RWPE1 (cell line): ENCODE data around the gene CDK16.
A peak's percentile ranks its signal among the peaks of the same experiment; 100 is the strongest.

Experiments
- CTCF ChIA-PET: fragments of 350-600 bp; sonication (Branson Sonifier 250); formaldehyde crosslinking; extraction: SDS; loops from one replicate; lab custom pipeline; 2021; lab: Yijun Ruan, JAX
- POLR2A ChIA-PET: fragments of 400-600 bp; formaldehyde crosslinking; extraction: SDS; loops from one replicate; lab custom pipeline; 2020; ENCODE audit warnings: antibody characterized with exemption; ENCODE audit not compliant: low non-redundant PET; lab: Yijun Ruan, JAX
- DNase-seq: peaks from one replicate; pipeline ENCODE4 v3.0.0; 2012; ENCODE audit warnings: low spot score
- H3K27ac ChIP-seq: fragments of 450-650 bp; 2 replicates; pipeline ENCODE4 v1.5.1; 2017
- TF ChIP-seq, protein P1 (sequence below): fragments of 450-650 bp; conservative IDR thresholded peaks from 2 replicates; pipeline ENCODE4 v1.5.1; 2017; ENCODE audit warnings: low read depth, mild to moderate bottlenecking

CDK16 gene

DNA sequence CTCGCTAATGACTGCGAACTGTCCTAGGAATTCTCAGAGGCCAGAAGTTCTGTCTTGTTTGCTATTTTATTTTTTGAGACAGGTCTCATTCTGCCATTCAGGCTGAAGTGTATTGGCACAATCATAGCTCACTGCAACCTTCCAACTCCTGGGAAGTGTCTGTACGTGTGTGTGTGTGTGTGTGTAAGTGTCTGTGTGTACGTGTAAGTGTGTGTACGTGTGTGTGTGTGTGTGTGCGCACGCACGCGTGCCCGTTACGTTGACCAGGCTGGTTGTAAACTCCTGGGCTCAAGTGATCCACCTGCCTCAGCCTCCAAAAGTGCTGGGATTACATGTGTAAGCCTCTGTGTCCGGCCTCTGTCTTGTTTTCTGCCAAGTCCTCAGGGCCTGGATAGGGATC, 10.4 kb upstream of the CDK16 start:
- POLR2A ChIA-PET = no interaction called here
- H3K27ac ChIP-seq = no peak overlapping the region
- CTCF ChIA-PET = interaction anchor here (0.6 kb wide), 1 partner anchor 149 kb away, joined by 5 read pairs; no protein-coding TSS in a partner anchor
- TF ChIP-seq, protein P1, sequence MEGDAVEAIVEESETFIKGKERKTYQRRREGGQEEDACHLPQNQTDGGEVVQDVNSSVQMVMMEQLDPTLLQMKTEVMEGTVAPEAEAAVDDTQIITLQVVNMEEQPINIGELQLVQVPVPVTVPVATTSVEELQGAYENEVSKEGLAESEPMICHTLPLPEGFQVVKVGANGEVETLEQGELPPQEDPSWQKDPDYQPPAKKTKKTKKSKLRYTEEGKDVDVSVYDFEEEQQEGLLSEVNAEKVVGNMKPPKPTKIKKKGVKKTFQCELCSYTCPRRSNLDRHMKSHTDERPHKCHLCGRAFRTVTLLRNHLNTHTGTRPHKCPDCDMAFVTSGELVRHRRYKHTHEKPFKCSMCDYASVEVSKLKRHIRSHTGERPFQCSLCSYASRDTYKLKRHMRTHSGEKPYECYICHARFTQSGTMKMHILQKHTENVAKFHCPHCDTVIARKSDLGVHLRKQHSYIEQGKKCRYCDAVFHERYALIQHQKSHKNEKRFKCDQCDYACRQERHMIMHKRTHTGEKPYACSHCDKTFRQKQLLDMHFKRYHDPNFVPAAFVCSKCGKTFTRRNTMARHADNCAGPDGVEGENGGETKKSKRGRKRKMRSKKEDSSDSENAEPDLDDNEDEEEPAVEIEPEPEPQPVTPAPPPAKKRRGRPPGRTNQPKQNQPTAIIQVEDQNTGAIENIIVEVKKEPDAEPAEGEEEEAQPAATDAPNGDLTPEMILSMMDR = no peak
- DNase-seq = no peak

DNA sequence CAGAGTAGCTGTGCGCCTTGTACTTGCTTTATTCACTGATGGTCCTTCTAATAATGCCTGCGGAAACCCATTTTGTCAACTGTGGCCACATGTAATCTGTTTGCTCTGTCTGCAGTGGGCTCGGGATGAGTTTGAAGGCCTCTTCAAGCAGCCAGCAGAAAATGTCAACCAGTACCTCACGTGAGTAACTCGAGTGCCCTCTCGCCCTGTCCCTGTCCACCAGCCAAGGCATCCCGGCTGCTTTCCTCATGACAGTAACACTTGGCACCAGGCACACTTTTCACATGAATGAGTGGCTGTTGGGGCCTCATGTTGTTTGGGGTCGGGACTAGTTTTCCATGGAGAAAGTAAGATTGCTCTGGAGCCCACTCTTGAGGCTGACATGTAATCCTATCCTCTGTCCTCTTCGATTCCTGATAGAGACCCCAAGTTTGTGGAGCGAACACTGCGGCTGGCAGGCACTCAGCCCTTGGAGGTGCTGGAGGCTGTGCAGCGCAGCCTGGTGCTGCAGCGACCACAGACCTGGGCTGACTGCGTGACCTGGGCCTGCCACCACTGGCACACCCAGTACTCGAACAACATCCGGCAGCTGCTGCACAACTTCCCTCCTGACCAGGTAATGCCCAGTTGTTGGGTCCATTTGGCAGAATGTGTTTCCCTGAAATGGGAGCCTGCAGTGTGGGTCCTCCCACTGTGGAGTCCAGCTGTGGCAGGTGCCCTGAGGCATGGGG, 8.8 kb upstream of the CDK16 start:
- ChIA-PET CTCF (interaction anchor here (0.6 kb wide), 1 partner anchor 150 kb away, joined by 3 read pairs; no protein-coding TSS in a partner anchor), POLR2A (no interaction called here)
- H3K27ac ChIP-seq = no peak overlapping the region
- no peak for DNase-seq
- TF ChIP-seq, protein P1 = no peak

DNA sequence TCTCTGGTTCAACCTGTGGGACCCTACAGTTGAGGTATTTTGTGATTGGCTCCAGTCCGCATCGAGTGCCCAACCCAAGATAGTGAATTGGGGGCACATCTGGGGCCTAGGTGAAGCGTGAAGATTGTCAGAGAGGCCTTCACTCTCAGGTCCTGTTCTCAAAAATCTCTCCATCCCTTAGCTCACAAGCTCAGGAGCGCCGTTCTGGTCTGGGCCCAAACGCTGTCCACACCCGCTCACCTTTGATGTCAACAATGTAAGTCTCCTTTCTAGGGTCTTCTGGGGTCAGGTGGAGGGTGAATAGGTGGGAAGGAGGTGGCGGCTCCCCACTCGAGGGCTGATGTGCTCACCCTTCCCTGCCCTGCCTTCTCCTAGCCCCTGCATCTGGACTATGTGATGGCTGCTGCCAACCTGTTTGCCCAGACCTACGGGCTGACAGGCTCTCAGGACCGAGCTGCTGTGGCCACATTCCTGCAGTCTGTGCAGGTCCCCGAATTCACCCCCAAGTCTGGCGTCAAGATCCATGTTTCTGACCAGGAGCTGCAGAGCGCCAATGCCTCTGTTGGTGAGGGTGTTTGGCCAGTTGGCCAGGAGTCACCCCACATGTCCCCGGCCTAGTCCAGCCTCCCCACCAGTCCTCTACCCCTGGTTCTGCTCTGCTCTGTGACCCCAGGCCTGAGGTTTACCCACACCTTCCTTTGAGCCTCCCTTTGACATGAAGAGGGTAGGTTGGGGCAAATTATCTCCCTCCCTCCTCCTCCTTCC, 7.6 kb upstream of the CDK16 start:
- ChIA-PET CTCF (no interaction called here), POLR2A (no interaction called here)
- H3K27ac ChIP-seq = peak overlapping the region; percentile 21; the same call in 1 of the 2 replicates
- TF ChIP-seq, protein P1 = no peak
- DNase-seq = no peak

DNA sequence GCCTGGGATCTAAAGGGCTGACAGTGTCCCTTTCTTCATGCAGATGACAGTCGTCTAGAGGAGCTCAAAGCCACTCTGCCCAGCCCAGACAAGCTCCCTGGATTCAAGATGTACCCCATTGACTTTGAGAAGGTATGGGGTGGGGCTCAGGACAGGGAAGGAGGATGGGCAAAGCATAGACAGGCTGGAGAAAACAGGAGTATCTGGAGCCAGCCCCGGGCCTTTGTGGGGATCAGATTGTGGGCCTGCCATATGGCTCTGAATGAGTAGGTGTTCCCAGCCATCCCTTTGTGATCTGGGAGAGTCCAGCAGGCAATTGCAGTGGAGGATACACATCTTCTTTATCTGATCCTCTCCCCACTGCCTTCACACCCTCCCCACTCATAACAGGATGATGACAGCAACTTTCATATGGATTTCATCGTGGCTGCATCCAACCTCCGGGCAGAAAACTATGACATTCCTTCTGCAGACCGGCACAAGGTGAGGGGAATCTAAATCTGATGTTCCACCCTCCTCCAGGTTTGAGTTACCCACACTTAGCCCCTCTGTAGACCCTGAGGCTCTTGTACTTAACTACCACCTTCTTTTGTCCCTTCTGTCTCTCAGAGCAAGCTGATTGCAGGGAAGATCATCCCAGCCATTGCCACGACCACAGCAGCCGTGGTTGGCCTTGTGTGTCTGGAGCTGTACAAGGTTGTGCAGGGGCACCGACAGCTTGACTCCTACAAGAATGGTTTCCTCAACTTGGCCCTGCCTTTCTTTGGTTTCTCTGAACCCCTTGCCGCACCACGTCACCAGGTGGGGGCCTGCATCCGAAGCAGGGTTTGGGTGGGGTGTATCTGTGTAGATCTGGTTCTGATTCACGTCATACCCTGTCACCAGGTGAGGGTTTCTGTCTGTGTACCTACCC, 5.8 kb upstream of the CDK16 start:
- peak overlapping the region; percentile 42 for H3K27ac ChIP-seq
- ChIA-PET CTCF (no interaction called here), POLR2A (no interaction called here)
- TF ChIP-seq, protein P1 = no peak
- DNase-seq = no peak

DNA sequence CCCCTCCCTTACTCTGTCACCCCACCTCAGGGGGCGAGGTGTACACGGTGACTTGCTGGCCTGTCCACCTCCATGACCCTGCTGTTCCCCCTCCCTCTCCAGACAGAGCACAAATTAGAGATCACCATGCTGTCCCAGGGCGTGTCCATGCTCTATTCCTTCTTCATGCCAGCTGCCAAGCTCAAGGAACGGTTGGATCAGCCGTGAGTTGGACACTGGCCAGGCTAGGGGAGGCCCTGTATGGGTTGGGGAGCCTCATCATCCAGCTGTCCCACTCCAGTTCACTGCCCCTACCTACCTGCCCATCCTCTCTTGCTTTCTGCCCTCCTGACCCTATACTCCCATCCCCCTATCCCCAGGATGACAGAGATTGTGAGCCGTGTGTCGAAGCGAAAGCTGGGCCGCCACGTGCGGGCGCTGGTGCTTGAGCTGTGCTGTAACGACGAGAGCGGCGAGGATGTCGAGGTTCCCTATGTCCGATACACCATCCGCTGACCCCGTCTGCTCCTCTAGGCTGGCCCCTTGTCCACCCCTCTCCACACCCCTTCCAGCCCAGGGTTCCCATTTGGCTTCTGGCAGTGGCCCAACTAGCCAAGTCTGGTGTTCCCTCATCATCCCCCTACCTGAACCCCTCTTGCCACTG, 3.9 kb upstream of the CDK16 start:
- TF ChIP-seq, protein P1 = no peak
- POLR2A ChIA-PET = no interaction called here
- DNase-seq = no peak
- CTCF ChIA-PET = no interaction called here
- peak overlapping the region; percentile 93 for H3K27ac ChIP-seq
